ENCODE measurements around the gene ADGRF3.
A peak's percentile ranks its signal among the peaks of the same experiment; 100 is the strongest.
"Not testable (repeated sequence)": the region's sequence is repeated elsewhere in the genome, so short reads cannot be mapped to it uniquely, and the experiment has no call there.

ADGRF3 gene

GRCh38 chr2:26346454-26347053, at the start of gene ADGRF3:
Gene ADGRF3 (minus strand): TSS chr2:26346789. CDS start chr2:26346234, 555 bp downstream.
- DNase-seq: peak; percentile 45

DNA sequence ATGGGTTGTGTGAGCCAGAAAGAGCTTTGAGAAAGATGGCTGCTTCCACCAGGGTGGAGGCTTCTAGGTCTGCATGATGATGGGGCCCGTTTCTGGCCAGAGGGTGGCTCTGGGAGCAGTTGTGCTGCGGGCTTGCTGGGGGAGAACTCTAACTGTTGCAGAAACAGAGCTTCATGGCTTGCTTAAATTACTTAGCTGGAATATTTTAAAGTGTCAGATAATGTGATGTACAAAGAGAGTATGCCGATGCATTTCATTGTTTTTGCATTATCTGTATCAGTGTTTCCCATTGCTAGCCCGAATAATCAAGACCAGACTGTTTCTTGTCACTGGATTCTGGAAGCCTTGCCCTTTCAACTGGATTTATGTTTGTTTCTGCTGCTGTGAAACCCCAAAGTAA, 48.8 kb upstream of the ADGRF3 start:
- no peak for DNase-seq

GRCh38 chr2:26394694-26395093, 48.1 kb upstream of the ADGRF3 start:
- no peak for DNase-seq

GRCh38 chr2:26387189-26387588, 40.6 kb upstream of the ADGRF3 start:
- no peak for DNase-seq

- no peak for DNase-seq
These were observed 38.0 kb upstream of the ADGRF3 start for GRCh38 chr2:26384597-26384996.

DNA sequence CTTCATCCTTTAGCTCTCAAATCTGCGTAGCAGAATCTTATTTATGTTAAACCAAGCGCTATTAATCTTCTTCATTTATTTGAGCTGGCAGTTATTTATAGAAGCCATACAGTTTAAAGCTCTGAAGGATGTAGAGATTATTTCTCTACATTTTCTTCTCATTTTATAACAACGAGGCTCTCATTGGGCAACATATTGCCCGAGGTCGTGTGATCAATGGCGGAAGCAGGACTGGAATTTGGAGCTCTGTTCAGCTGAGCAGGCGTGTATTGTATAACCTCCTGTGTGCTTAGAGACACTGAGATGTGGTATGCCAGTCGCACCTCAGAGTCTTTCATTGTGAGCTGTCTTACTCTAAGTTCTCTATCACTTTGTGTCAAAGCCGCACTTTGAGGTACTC, 37.6 kb upstream of the ADGRF3 start:
- DNase-seq: no peak

GRCh38 chr2:26382564-26382963, 36.0 kb upstream of the ADGRF3 start:
- DNase-seq: no peak

DNA sequence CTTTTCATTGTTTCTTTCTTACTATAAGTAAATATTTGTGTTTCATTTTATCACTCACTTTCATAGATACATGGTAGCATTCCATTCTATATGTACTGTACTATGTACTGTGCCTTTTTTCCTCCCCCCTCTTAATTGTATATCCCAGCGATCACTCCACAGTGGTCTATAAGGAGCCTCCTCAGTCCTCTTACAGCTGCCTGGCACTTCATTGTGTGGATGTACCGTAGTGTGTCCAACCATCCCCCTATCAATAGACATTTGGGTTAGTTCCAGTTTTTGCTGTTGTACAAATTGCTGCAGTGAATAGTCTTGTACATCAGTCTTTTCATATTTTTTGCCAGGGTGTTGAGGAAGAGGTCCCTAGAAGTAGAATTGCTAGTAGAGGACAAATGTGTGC, 33.7 kb upstream of the ADGRF3 start:
- DNase-seq: no peak

DNA sequence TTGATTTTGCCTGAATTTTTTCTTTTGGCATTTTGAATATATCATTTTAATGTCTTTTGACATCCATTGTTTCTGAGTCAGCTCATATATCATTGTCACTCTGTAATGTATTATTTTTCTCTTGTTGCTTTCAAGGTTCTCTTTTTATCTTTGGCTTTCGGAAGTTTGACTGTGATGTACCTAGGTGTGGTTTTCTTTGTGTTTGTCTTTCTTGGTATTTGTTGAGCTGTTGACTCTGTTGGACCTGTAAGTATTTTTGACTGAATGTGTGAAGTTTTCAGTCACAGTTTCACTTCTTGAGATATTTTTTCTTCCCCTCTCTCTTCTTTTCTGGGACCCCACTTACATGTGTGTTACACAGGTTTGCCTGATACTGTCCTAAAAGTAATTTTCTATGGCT, 30.2 kb upstream of the ADGRF3 start:
- DNase-seq: no peak

DNA sequence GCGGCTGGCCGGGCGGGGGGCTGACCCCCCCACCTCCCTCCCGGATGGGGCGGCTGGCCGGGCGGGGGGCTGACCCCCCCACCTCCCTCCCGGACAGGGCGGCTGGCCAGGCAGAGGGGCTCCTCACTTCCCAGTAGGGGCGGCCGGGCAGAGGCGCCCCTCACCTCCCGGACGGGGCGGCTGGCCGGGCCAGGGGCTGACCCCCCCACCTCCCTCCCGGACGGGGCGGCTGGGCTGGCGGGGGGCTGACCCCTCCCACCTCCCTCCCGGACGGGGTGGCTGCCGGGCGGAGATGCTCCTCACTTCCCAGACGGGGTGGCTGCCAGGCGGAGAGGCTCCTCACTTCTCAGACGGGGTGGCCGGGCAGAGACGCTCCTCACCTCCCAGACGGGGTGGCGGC, 24.3 kb upstream of the ADGRF3 start:
- DNase-seq: not testable (repeated sequence)

GRCh38 chr2:26369664-26370063, 23.1 kb upstream of the ADGRF3 start:
- not testable (repeated sequence) for DNase-seq

DNA sequence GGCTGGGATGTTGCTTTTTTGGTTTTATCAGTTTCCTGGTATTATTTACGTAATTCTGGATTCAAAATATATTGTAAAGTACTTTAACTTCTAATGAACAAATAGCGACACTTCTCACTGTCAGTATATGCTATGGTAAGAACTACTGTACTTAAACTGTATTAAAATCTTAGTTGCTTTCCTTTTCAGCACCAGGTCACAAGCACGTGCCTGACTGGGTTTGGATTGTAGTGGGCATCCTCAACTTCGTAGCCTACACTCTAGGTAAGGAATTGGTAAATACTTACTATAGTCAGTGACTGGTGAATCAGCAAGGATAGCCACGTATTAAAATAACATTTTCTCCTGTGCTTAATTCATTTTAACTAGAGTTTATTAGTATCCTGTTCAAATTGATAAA, 20.4 kb upstream of the ADGRF3 start:
- no peak for DNase-seq

DNA sequence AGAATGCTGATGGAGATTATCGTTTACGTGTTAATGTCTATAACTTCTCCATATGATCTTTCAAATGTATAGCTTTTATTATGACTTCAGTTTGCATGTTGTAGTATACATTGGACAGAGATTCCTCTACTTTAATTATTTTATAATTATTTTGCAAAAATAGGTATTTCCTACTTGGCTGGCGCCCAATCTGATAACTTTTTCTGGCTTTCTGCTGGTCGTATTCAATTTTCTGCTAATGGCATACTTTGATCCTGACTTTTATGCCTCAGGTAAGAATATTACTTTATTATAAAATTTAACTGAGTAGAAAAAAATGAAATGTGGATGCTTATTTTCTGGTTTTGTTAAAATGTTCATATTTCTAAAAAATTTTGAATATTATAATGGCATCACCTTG, 18.1 kb upstream of the ADGRF3 start:
- DNase-seq: no peak

GRCh38 chr2:26363958-26364357, 17.4 kb upstream of the ADGRF3 start:
- no peak for DNase-seq

DNA sequence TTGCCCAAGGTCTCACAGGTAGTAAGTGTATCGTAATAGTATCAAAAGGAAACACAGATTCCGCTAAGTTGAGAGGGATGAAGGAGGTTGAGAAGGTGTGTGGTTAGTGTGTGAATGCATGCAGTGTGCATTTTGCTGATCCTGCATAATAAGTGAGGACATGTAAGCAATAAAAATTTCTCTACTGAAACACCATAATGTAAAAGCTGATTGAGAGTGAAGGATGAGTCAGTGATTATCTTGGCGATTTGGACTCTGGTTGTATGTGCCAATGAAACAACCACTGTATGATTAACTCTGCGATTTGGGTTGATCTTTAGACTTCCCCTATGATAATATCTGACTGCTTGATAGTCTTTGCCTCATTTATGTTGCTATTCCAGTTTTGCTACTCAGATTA, 16.7 kb upstream of the ADGRF3 start:
- DNase-seq: no peak

- DNase-seq: no peak
These were observed 13.4 kb upstream of the ADGRF3 start for GRCh38 chr2:26359886-26360473.

DNA sequence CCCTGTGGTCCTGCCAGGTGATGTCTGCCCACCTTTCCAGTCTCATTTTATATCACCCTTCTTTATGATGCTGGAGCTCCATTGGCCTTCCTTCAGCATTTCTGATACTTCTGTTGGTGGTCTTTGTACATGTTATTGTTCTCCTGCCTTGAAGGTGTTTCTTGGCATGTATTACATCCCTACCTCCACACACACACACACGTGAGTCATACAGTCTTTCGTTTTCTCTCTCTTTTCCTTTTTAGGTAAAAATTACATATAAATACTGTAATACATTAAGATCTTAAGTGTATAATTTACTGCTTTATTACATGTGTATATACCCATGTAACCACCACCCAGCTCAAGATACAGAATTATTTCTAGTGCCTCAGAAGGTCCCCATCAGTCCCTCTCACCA, 10.2 kb upstream of the ADGRF3 start:
- no peak for DNase-seq

DNA sequence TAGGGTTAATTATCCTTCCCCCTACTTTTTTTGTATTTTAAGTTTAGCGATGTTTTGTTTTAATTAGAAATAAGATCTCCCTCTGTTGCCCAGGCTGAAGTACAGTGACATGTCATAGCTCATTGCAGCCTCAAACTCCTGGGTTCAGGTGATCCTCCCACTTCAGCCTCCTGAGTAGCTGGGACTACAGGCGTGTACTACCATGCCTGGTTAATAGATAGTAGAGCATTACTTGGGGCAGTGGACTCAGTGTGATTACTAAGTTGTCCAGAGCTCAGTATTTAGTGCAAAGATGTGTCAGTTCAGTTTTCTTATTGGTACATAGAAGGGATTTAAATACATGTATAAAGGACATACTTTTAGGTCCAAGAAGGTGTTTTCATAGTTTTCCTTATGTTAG, 9.5 kb upstream of the ADGRF3 start:
- DNase-seq: no peak

DNA sequence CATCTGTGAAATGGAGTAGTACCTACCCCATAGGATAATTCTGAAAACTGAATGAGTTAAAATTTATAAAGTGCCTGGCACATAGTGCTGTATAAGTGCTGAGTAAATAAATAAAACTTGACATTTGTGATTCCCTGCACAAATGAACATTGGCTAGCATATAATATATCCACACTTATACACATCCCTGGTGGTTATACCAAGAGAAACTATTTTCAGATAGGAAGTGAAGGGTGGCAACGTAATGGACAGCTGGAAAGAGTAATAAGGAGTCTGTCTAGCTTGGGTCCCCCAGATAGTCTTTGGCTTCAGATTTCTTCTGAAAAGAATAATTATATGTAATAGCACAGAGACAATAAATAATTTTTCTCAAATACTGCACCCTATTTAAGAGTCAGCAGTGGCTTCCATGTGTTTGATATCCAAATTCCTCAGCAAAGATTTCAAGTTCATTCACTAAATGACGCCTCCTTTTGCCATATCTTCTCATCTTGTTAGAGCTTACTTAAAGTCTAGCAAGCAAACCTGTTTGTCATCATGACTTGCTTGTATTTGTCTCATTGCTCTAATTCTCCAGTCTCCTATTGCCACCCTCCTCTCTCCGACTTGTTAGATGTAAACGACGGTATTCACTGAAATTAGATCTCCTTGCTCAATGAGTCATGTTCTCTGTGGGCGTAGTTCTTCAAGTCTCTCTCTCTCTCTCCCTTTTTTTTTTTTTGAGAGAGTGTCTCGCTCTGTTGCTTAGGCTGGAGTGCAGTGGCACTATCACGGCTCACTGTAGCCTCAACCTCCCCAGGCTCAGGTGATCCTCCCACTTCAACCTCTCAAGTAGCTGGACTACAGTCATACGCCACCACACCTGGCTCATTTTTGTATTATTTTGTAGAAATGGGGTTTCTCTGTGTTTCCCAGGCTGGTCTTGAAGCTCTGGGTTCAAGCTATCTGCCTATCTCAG, 8.7 kb upstream of the ADGRF3 start:
- DNase-seq: no peak

- DNase-seq: not testable (repeated sequence)
These were observed 7.9 kb upstream of the ADGRF3 start for GRCh38 chr2:26354469-26354868.

GRCh38 chr2:26352892-26353291, 6.3 kb upstream of the ADGRF3 start:
- no peak for DNase-seq

GRCh38 chr2:26351375-26352090, 4.9 kb upstream of the ADGRF3 start:
- DNase-seq: no peak

GRCh38 chr2:26349690-26350089, 3.1 kb upstream of the ADGRF3 start:
- DNase-seq: no peak

Data from SIG-M5 (cell line).